ENCODE results near the gene CMIP.

Gene CMIP

GRCh38 chr16:81650281-81650680 lies 205.7 kb downstream of the CMIP start:
- no peak overlapping the region for H3K27ac ChIP-seq (ENCODE audit: low read depth, low read length)
- H3K79me2 ChIP-seq (ENCODE audit: control insufficient read depth, insufficient read depth, low read length, unreplicated experiment) = no peaks in the 10 kb centered on the region
- H3K27me3 ChIP-seq (ENCODE audit: insufficient read depth, low read length) = no peaks in the 10 kb centered on the region
- no peak overlapping the region for H3K4me3 ChIP-seq (ENCODE audit: low read depth, low read length)
- no peaks in the 10 kb centered on the region for H3K36me3 ChIP-seq (ENCODE audit: insufficient read depth, low read length)
- no peaks in the 10 kb centered on the region for H3K4me1 ChIP-seq (ENCODE audit: control insufficient read depth, insufficient read depth, low read length, unreplicated experiment)
- H2AFZ ChIP-seq (ENCODE audit: low read length, unreplicated experiment) = no peak overlapping the region

GRCh38 chr16:81650982-81651562 lies 206.5 kb downstream of the CMIP start:
- H3K4me3 ChIP-seq (ENCODE audit: low read depth, low read length) = no peak overlapping the region
- no peaks in the 10 kb centered on the region for H3K79me2 ChIP-seq (ENCODE audit: control insufficient read depth, insufficient read depth, low read length, unreplicated experiment)
- H3K27me3 ChIP-seq (ENCODE audit: insufficient read depth, low read length) = no peaks in the 10 kb centered on the region

GRCh38 chr16:81651758-81652718 lies 207.4 kb downstream of the CMIP start:
- no peak overlapping the region for H2AFZ ChIP-seq (ENCODE audit: low read length, unreplicated experiment)
- H3K36me3 ChIP-seq (ENCODE audit: insufficient read depth, low read length) = no peaks in the 10 kb centered on the region
- H3K27ac ChIP-seq (ENCODE audit: low read depth, low read length) = no peak overlapping the region
- no peaks in the 10 kb centered on the region for H3K79me2 ChIP-seq (ENCODE audit: control insufficient read depth, insufficient read depth, low read length, unreplicated experiment)
- H3K4me1 ChIP-seq (ENCODE audit: control insufficient read depth, insufficient read depth, low read length, unreplicated experiment) = no peaks in the 10 kb centered on the region
- no peaks in the 10 kb centered on the region for H3K27me3 ChIP-seq (ENCODE audit: insufficient read depth, low read length)
- H3K4me3 ChIP-seq (ENCODE audit: low read depth, low read length) = no peak overlapping the region

More at GRCh38 chr16:81650982-81651562, 206.5 kb downstream of the CMIP start:
- Histone ChIP-seq H3K36me3 (ENCODE audit: insufficient read depth, low read length) (no peaks in the 10 kb centered on the region), H3K27ac (ENCODE audit: low read depth, low read length) (no peak overlapping the region), H2AFZ (ENCODE audit: low read length, unreplicated experiment) (no peak overlapping the region), H3K4me1 (ENCODE audit: control insufficient read depth, insufficient read depth, low read length, unreplicated experiment) (no peaks in the 10 kb centered on the region)

- no peaks in the 10 kb centered on the region for H3K36me3 ChIP-seq (ENCODE audit: insufficient read depth, low read length)
- no peaks in the 10 kb centered on the region for H3K27me3 ChIP-seq (ENCODE audit: insufficient read depth, low read length)
- no peaks in the 10 kb centered on the region for H3K79me2 ChIP-seq (ENCODE audit: control insufficient read depth, insufficient read depth, low read length, unreplicated experiment)
- H2AFZ ChIP-seq (ENCODE audit: low read length, unreplicated experiment) = no peak overlapping the region
- no peaks in the 10 kb centered on the region for H3K4me1 ChIP-seq (ENCODE audit: control insufficient read depth, insufficient read depth, low read length, unreplicated experiment)
- H3K27ac ChIP-seq (ENCODE audit: low read depth, low read length) = no peak overlapping the region
- no peak overlapping the region for H3K4me3 ChIP-seq (ENCODE audit: low read depth, low read length)
These were observed 208.3 kb downstream of the CMIP start for GRCh38 chr16:81652798-81653505.

GRCh38 chr16:81654346-81654745 lies 209.7 kb downstream of the CMIP start:
- H3K27me3 ChIP-seq (ENCODE audit: insufficient read depth, low read length) = no peaks in the 10 kb centered on the region
- H3K27ac ChIP-seq (ENCODE audit: low read depth, low read length) = no peak overlapping the region
- H2AFZ ChIP-seq (ENCODE audit: low read length, unreplicated experiment) = no peak overlapping the region
- no peak overlapping the region for H3K4me3 ChIP-seq (ENCODE audit: low read depth, low read length)
- no peaks in the 10 kb centered on the region for H3K4me1 ChIP-seq (ENCODE audit: control insufficient read depth, insufficient read depth, low read length, unreplicated experiment)
- no peaks in the 10 kb centered on the region for H3K79me2 ChIP-seq (ENCODE audit: control insufficient read depth, insufficient read depth, low read length, unreplicated experiment)
- no peaks in the 10 kb centered on the region for H3K36me3 ChIP-seq (ENCODE audit: insufficient read depth, low read length)

GRCh38 chr16:81655469-81656162 lies 211.0 kb downstream of the CMIP start:
- no peaks in the 10 kb centered on the region for H3K4me1 ChIP-seq (ENCODE audit: control insufficient read depth, insufficient read depth, low read length, unreplicated experiment)
- no peaks in the 10 kb centered on the region for H3K27me3 ChIP-seq (ENCODE audit: insufficient read depth, low read length)
- no peaks in the 10 kb centered on the region for H3K79me2 ChIP-seq (ENCODE audit: control insufficient read depth, insufficient read depth, low read length, unreplicated experiment)
- H3K36me3 ChIP-seq (ENCODE audit: insufficient read depth, low read length) = no peaks in the 10 kb centered on the region
- H2AFZ ChIP-seq (ENCODE audit: low read length, unreplicated experiment) = no peak overlapping the region
- no peak overlapping the region for H3K4me3 ChIP-seq (ENCODE audit: low read depth, low read length)
- H3K27ac ChIP-seq (ENCODE audit: low read depth, low read length) = no peak overlapping the region

GRCh38 chr16:81657224-81657623 lies 212.6 kb downstream of the CMIP start:
- Histone ChIP-seq H3K4me1 (ENCODE audit: control insufficient read depth, insufficient read depth, low read length, unreplicated experiment) (no peaks in the 10 kb centered on the region), H3K4me3 (ENCODE audit: low read depth, low read length) (no peak overlapping the region), H3K27ac (ENCODE audit: low read depth, low read length) (no peak overlapping the region), H3K79me2 (ENCODE audit: control insufficient read depth, insufficient read depth, low read length, unreplicated experiment) (no peaks in the 10 kb centered on the region), H3K27me3 (ENCODE audit: insufficient read depth, low read length) (no peaks in the 10 kb centered on the region), H2AFZ (ENCODE audit: low read length, unreplicated experiment) (no peak overlapping the region), H3K36me3 (ENCODE audit: insufficient read depth, low read length) (no peaks in the 10 kb centered on the region)

- H3K27ac ChIP-seq (ENCODE audit: low read depth, low read length) = no peak overlapping the region
- no peaks in the 10 kb centered on the region for H3K4me1 ChIP-seq (ENCODE audit: control insufficient read depth, insufficient read depth, low read length, unreplicated experiment)
- H3K79me2 ChIP-seq (ENCODE audit: control insufficient read depth, insufficient read depth, low read length, unreplicated experiment) = no peaks in the 10 kb centered on the region
- no peaks in the 10 kb centered on the region for H3K36me3 ChIP-seq (ENCODE audit: insufficient read depth, low read length)
- H2AFZ ChIP-seq (ENCODE audit: low read length, unreplicated experiment) = no peak overlapping the region
- no peak overlapping the region for H3K4me3 ChIP-seq (ENCODE audit: low read depth, low read length)
- H3K27me3 ChIP-seq (ENCODE audit: insufficient read depth, low read length) = no peaks in the 10 kb centered on the region
These were observed 213.2 kb downstream of the CMIP start for GRCh38 chr16:81657781-81658180.

- no peaks in the 10 kb centered on the region for H3K36me3 ChIP-seq (ENCODE audit: insufficient read depth, low read length)
- no peak overlapping the region for H2AFZ ChIP-seq (ENCODE audit: low read length, unreplicated experiment)
- H3K27me3 ChIP-seq (ENCODE audit: insufficient read depth, low read length) = no peaks in the 10 kb centered on the region
- H3K79me2 ChIP-seq (ENCODE audit: control insufficient read depth, insufficient read depth, low read length, unreplicated experiment) = no peaks in the 10 kb centered on the region
- no peaks in the 10 kb centered on the region for H3K4me1 ChIP-seq (ENCODE audit: control insufficient read depth, insufficient read depth, low read length, unreplicated experiment)
- no peak overlapping the region for H3K27ac ChIP-seq (ENCODE audit: low read depth, low read length)
- no peak overlapping the region for H3K4me3 ChIP-seq (ENCODE audit: low read depth, low read length)
These were observed 213.8 kb downstream of the CMIP start for GRCh38 chr16:81658373-81658772.

GRCh38 chr16:81659249-81659648 lies 214.6 kb downstream of the CMIP start:
- Histone ChIP-seq H2AFZ (ENCODE audit: low read length, unreplicated experiment) (no peak overlapping the region), H3K4me3 (ENCODE audit: low read depth, low read length) (no peak overlapping the region), H3K79me2 (ENCODE audit: control insufficient read depth, insufficient read depth, low read length, unreplicated experiment) (no peaks in the 10 kb centered on the region), H3K4me1 (ENCODE audit: control insufficient read depth, insufficient read depth, low read length, unreplicated experiment) (no peaks in the 10 kb centered on the region), H3K27ac (ENCODE audit: low read depth, low read length) (no peak overlapping the region), H3K27me3 (ENCODE audit: insufficient read depth, low read length) (no peaks in the 10 kb centered on the region), H3K36me3 (ENCODE audit: insufficient read depth, low read length) (no peaks in the 10 kb centered on the region)

All from ACC112 (cell line).